Activated CD8-positive, alpha-beta T cell treated with anti-CD3 and anti-CD28 coated beads, Interleukin-2, amount 10 ng/mL, durations not matched to agents 7 days and 5 days (primary cell): Measurements from ENCODE around the gene ST6GALNAC5. TPM values are rescaled to one million over a fixed set of nuclear protein-coding genes. Genes with fewer than 3 reads are reported as not detected.

Source experiments
- microRNA-seq: library from miRNA; unstranded; fragments of <30 nt; microRNA quantifications from one replicate; pipeline ENCODE4 v1.2.0, GENCODE V29; 2022
- total RNA-seq, 2 experiments: library from RNA; stranded (reverse); gene quantifications; one replicate each; pipeline ENCODE4 v1.2.3, GENCODE V29; 2021

ST6GALNAC5 gene
- total RNA-seq, 2 experiments from 2014 or later, result not detected

Small RNAs within 50 kb of the gene (microRNA-seq; reads per million reads assigned to microRNA genes)
- not detected for gene MIR7156
